ENCODE data around the gene ZNF385D. TPM values are rescaled to one million over a fixed set of nuclear protein-coding genes. Genes with fewer than 3 reads are reported as not detected.
"Not testable (repeated sequence)": the region's sequence is repeated elsewhere in the genome, so short reads cannot be mapped to it uniquely, and the experiment has no call there.

Gene ZNF385D
- total RNA-seq, 4 donors from 2014 or later, result 0.49 to 2.2 (median 1.5) TPM

GRCh38 chr3:21509731-21510470, 241.1 kb downstream of the ZNF385D start:
- no peaks in the 10 kb centered on the region for H3K36me3 ChIP-seq
- TF ChIP-seq CTCF (IDR thresholded peaks at IDR 0.05), result no peak
- H3K4me1 ChIP-seq, result no peaks in the 10 kb centered on the region
- H3K9me3 ChIP-seq, result no peaks in the 10 kb centered on the region
- no peaks in the 10 kb centered on the region for H3K27me3 ChIP-seq
- no peak overlapping the region for H3K4me3 ChIP-seq (replicated peaks in 1 of 3)
- DNase-seq, result no peak
- WGBS, 2 donors, result 71 to 74% methylated on average over 5 of the region's 5 CpGs
- H3K27ac ChIP-seq, result no peak overlapping the region
- intact Hi-C loops (cut with DNase I), result no loop called here

DNA sequence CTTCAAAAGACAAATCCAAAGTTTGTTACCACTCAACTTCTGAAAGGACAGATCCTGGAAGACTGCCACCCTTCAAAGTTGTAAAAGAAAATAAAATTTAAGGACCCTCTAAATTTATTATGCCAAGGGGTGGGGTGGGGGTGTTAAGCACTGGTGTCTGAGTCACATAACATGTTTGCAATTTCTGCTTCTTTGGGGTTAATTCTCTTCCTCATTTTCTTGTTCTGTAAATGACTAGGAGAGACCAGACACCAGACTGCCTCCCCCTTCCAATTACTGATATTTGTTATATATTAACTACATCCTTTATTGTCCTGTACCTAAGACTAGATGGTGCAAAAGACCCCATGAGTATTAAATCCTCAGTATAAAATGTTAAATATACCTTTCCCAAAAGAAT, 242.8 kb downstream of the ZNF385D start:
- no peak for TF ChIP-seq POLR2A (IDR thresholded peaks at IDR 0.05)

GRCh38 chr3:21505711-21506460, 245.1 kb downstream of the ZNF385D start:
- WGBS, 2 donors, result 69 to 90% methylated on average over 4 of the region's 4 CpGs
- Histone ChIP-seq H3K27me3 (no peaks in the 10 kb centered on the region), H3K36me3 (no peaks in the 10 kb centered on the region), H3K4me1 (no peaks in the 10 kb centered on the region), H3K9me3 (no peaks in the 10 kb centered on the region), H3K4me3 (replicated peaks in 1 of 3) (no peak overlapping the region), H3K27ac (no peak overlapping the region)
- intact Hi-C loops (cut with DNase I), result no loop called here
- no peak for DNase-seq
- TF ChIP-seq POLR2A (IDR thresholded peaks at IDR 0.05) (no peak), CTCF (IDR thresholded peaks at IDR 0.05) (no peak)

More for the DNA sequence above, 242.8 kb downstream of the ZNF385D start:
- Histone ChIP-seq H3K4me3 (replicated peaks in 1 of 3) (no peak overlapping the region), H3K27me3 (no peaks in the 10 kb centered on the region), H3K36me3 (no peaks in the 10 kb centered on the region), H3K4me1 (no peaks in the 10 kb centered on the region), H3K9me3 (no peaks in the 10 kb centered on the region), H3K27ac (no peak overlapping the region)
- no peak for DNase-seq
- intact Hi-C loops (cut with DNase I), result no loop called here

GRCh38 chr3:21502656-21503055, 248.4 kb downstream of the ZNF385D start:
- DNase-seq, result peak; percentile 13 to 36
- intact Hi-C loops (cut with DNase I), result no loop called here
- WGBS, 2 donors, result 26 to 40% methylated on average over 1 of the region's 1 CpG
- no peaks in the 10 kb centered on the region for H3K9me3 ChIP-seq
- TF ChIP-seq CTCF (IDR thresholded peaks at IDR 0.05) (no peak), POLR2A (IDR thresholded peaks at IDR 0.05) (no peak)
- H3K36me3 ChIP-seq, result no peaks in the 10 kb centered on the region
- H3K27me3 ChIP-seq, result no peaks in the 10 kb centered on the region
- no peaks in the 10 kb centered on the region for H3K4me1 ChIP-seq
- H3K27ac ChIP-seq, result no peak overlapping the region
- H3K4me3 ChIP-seq (replicated peaks in 1 of 3), result no peak overlapping the region

DNA sequence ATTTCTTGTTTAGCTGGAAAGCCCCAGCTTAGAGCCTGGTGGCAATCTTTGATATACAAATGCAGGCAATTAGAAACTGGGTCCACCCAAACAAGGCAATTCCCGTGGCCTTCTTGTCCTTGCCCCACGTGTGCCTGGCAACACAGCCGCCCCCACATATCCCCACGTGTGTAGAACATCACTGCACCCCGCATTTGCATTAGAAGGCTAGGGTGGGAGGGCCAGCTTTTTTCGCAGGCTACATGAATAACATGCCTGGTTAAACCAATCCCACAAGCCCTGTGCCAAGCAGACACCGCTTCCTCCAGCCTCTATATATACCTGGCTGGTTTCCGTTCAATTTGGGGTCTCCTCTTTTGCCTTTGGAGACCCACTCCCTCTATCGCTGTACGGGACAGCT, 250.2 kb downstream of the ZNF385D start:
- no peak for DNase-seq
- intact Hi-C loops (cut with DNase I), result no loop called here

DNA sequence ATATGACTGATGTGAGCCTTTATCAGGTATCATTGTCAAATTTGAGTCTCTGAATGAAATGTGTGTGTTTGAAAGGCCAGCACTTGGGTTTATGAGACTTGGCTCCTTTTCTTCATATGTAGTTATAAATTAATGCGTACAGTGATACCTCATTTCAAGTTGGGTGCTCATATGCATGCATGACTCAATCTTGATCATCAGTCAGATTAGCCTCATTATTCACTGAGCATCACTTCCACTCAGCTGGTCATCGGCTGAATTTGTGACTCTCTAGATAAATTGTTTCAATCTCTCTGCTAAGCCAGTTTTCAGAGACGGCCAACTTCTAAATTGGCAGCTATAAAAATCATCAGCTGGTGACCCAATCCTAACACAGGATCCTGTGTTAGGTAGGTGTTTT, 260.3 kb downstream of the ZNF385D start:
- H3K4me1 ChIP-seq; H3K36me3 ChIP-seq; intact Hi-C loops (cut with DNase I); H3K9me3 ChIP-seq; DNase-seq; H3K4me3 ChIP-seq (replicated peaks in 1 of 3); H3K27me3 ChIP-seq; H3K27ac ChIP-seq: not testable (repeated sequence)
- 100% methylated on average over 1 of the region's 3 CpGs; no CpG with 5 or more reads in 1 of the 2 donors for WGBS, 2 donors

More for the DNA sequence above, 250.2 kb downstream of the ZNF385D start:
- no peaks in the 10 kb centered on the region for H3K9me3 ChIP-seq
- no peaks in the 10 kb centered on the region for H3K4me1 ChIP-seq
- no peak overlapping the region for H3K4me3 ChIP-seq (replicated peaks in 1 of 3)
- no peaks in the 10 kb centered on the region for H3K36me3 ChIP-seq
- no peak overlapping the region for H3K27ac ChIP-seq
- WGBS, 2 donors, result 89 to 93% methylated on average over 10 of the region's 10 CpGs
- H3K27me3 ChIP-seq, result no peaks in the 10 kb centered on the region
- TF ChIP-seq POLR2A (IDR thresholded peaks at IDR 0.05), result no peak
- TF ChIP-seq CTCF (IDR thresholded peaks at IDR 0.05), result no peak

Measured in thyroid gland (tissue), 4 donors.